ENCODE measurements around the gene TMEM179.

GRCh38 chr14:104614126-104614812 lies 9.7 kb upstream of the TMEM179 start:
- TF ChIP-seq EZH2 (IDR thresholded peaks at IDR 0.05; ENCODE audit: borderline replicate concordance, low read depth, low read length, severe bottlenecking): no peak
- TF ChIP-seq CTCF (IDR thresholded peaks at IDR 0.05; ENCODE audit: borderline replicate concordance, extremely low read depth, low read length, poor library complexity, severe bottlenecking): no peak

Measured in DND-41 (cell line).